ENCODE measurements around the gene EEF1A1.

Gene EEF1A1

DNA sequence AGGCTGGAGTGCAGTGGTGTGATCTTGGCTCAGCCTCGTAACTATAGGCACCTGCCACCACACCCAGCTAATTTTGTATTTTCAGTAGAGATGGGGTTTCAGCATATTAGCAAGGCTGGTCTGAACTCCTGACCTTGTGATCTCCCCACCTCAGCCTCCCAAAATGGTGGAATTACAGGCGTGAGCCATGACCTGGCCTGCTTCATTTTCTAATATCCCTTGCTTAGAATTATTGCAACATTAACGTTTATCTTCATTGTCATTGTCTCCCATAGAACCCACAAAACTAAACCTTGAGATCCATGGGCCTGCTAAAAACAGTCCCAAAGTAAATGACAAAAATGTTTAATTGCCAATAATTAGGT is 6.1 kb downstream of the EEF1A1 start:
- H3K4me1 ChIP-seq (ENCODE audit: control insufficient read depth, insufficient read depth, low read length) = no peaks in the 10 kb centered on the region
- POLR2A ChIA-PET = interaction anchor here (0.7 to 3.8 kb wide), 13 partner anchors 9 to 1883 kb away, joined by 3 to 25 read pairs (median 5); partner anchors contain the start of gene SLC17A5
- no peaks in the 10 kb centered on the region for H3K9me3 ChIP-seq (ENCODE audit: control insufficient read depth, insufficient read depth, low read depth, low read length)
- CTCF ChIA-PET = interaction anchor here (1.3 to 6.9 kb wide), 5 partner anchors 11 to 138 kb away, joined by 3 to 98 read pairs (median 8); partner anchors contain the start of gene SLC17A5
- H3K36me3 ChIP-seq (ENCODE audit: control insufficient read depth in 2 of 2, insufficient read depth in 1 of 2, low read length in 2 of 2) = peaks cover 14 to 57% of the 10 kb centered on the region in 2 experiments; a peak in 2 of 3 replicates
- no peak overlapping the region for H3K27ac ChIP-seq (ENCODE audit: extremely low read depth, low read depth, low read length)
- TF ChIP-seq, protein P1, sequence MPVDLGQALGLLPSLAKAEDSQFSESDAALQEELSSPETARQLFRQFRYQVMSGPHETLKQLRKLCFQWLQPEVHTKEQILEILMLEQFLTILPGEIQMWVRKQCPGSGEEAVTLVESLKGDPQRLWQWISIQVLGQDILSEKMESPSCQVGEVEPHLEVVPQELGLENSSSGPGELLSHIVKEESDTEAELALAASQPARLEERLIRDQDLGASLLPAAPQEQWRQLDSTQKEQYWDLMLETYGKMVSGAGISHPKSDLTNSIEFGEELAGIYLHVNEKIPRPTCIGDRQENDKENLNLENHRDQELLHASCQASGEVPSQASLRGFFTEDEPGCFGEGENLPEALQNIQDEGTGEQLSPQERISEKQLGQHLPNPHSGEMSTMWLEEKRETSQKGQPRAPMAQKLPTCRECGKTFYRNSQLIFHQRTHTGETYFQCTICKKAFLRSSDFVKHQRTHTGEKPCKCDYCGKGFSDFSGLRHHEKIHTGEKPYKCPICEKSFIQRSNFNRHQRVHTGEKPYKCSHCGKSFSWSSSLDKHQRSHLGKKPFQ (tag by site-specific recombination; IDR thresholded peaks at IDR 0.05) = 0 out of 2 replicates have a peak, but pooled peaks have one; percentile 6
- TF ChIP-seq ZNF140 (tag by site-specific recombination; IDR thresholded peaks at IDR 0.05) = no peak
- 0 out of 2 replicates have a peak, but pooled peaks have one; percentile 6 for TF ChIP-seq KLF1 (tag by site-specific recombination; IDR thresholded peaks at IDR 0.05)
- H3K4me3 ChIP-seq (ENCODE audit: low read depth, low read length) = no peak overlapping the region

DNA sequence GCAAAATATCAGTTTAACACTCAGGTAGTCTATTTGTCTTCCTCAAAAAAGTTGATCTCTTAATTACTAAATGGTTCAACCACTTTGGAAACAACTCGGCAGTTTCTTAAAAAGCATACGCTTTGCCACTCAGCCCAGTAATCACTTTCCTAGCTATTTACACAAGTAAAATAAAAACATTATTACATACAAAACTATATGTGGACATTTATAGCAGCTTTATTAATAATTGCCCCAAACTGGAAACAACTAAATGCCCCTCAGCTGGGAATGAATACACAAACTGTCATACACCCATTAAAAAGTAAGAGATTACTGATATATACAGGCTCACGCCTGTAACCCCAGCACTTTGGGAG is 7.4 kb downstream of the EEF1A1 start:
- ChIA-PET POLR2A (interaction anchor here (0.5 to 5.0 kb wide), 23 partner anchors 8 to 207 kb away, joined by 3 to 37 read pairs (median 4); partner anchors contain the start of genes EEF1A1, MTO1 and SLC17A5), CTCF (interaction anchor here (0.5 to 6.9 kb wide), 6 partner anchors 9 to 1752 kb away, joined by 3 to 98 read pairs (median 5); partner anchors contain the start of gene SLC17A5)
- Histone ChIP-seq H3K9me3 (ENCODE audit: control insufficient read depth, insufficient read depth, low read depth, low read length) (no peaks in the 10 kb centered on the region), H3K27ac (ENCODE audit: extremely low read depth, low read depth, low read length) (no peak overlapping the region), H3K4me1 (ENCODE audit: control insufficient read depth, insufficient read depth, low read length) (no peaks in the 10 kb centered on the region), H3K36me3 (ENCODE audit: control insufficient read depth in 2 of 2, insufficient read depth in 1 of 2, low read length in 2 of 2) (peaks cover 14 to 44% of the 10 kb centered on the region in 2 experiments; a peak in 2 of 3 replicates), H3K4me3 (ENCODE audit: low read depth, low read length) (no peak overlapping the region)
- TF ChIP-seq ZNF24 (tag by site-specific recombination; IDR thresholded peaks at IDR 0.05) = no peak
- TF ChIP-seq, protein P2, sequence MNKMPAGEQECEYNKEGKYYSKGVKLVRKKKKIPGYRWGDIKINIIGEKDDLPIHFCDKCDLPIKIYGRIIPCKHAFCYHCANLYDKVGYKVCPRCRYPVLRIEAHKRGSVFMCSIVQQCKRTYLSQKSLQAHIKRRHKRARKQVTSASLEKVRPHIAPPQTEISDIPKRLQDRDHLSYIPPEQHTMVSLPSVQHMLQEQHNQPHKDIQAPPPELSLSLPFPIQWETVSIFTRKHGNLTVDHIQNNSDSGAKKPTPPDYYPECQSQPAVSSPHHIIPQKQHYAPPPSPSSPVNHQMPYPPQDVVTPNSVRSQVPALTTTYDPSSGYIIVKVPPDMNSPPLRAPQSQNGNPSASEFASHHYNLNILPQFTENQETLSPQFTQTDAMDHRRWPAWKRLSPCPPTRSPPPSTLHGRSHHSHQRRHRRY (tag by site-specific recombination; IDR thresholded peaks at IDR 0.05) = no peak
- no peak for TF ChIP-seq ZNF48 (tag by site-specific recombination; IDR thresholded peaks at IDR 0.05)
- TF ChIP-seq GLI2 (tag by site-specific recombination; IDR thresholded peaks at IDR 0.05; ENCODE audit: borderline replicate concordance, low read depth) = no peak
- TF ChIP-seq YY2 (tag by site-specific recombination; IDR thresholded peaks at IDR 0.05) = no peak
- TF ChIP-seq ZNF394 (tag by site-specific recombination; IDR thresholded peaks at IDR 0.05; ENCODE audit: borderline replicate concordance) = no peak
- TF ChIP-seq, protein P3, sequence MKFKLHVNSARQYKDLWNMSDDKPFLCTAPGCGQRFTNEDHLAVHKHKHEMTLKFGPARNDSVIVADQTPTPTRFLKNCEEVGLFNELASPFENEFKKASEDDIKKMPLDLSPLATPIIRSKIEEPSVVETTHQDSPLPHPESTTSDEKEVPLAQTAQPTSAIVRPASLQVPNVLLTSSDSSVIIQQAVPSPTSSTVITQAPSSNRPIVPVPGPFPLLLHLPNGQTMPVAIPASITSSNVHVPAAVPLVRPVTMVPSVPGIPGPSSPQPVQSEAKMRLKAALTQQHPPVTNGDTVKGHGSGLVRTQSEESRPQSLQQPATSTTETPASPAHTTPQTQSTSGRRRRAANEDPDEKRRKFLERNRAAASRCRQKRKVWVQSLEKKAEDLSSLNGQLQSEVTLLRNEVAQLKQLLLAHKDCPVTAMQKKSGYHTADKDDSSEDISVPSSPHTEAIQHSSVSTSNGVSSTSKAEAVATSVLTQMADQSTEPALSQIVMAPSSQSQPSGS (tag by site-specific recombination; IDR thresholded peaks at IDR 0.05; ENCODE audit: low read depth) = no peak
- TF ChIP-seq KLF7 (tag by site-specific recombination; IDR thresholded peaks at IDR 0.05; ENCODE audit: borderline replicate concordance) = no peak
- TF ChIP-seq, protein P4, sequence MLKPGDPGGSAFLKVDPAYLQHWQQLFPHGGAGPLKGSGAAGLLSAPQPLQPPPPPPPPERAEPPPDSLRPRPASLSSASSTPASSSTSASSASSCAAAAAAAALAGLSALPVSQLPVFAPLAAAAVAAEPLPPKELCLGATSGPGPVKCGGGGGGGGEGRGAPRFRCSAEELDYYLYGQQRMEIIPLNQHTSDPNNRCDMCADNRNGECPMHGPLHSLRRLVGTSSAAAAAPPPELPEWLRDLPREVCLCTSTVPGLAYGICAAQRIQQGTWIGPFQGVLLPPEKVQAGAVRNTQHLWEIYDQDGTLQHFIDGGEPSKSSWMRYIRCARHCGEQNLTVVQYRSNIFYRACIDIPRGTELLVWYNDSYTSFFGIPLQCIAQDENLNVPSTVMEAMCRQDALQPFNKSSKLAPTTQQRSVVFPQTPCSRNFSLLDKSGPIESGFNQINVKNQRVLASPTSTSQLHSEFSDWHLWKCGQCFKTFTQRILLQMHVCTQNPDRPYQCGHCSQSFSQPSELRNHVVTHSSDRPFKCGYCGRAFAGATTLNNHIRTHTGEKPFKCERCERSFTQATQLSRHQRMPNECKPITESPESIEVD (tag by site-specific recombination; IDR thresholded peaks at IDR 0.05) = peak; percentile 73

DNA sequence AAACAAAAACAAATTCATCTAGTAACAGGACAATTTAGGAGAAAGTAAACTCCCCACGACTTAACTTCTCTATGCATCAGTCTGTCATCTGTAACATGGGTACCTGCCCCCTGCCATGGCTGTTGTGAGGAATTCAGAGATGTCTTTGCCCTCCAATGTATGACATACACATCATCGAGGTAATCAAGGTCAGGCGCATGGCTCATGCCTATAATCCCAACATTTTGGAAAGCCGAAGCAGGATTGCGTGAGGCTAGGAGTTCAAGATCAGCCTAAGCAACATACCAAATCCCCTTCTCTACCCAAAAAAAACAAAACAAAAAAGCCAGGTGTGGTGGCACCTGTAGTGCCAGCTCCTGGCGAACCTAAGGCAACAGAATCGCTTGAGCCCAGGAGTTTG is 9.0 kb downstream of the EEF1A1 start:
- H3K4me1 ChIP-seq (ENCODE audit: control insufficient read depth, insufficient read depth, low read length) = no peaks in the 10 kb centered on the region
- CTCF ChIA-PET = interaction anchor here (0.6 to 2.7 kb wide), 2 partner anchors 65 to 141 kb away, joined by 3 to 16 read pairs; partner anchors contain the start of gene SLC17A5
- peaks cover 14 to 29% of the 10 kb centered on the region in 2 experiments; a peak in 2 of 3 replicates for H3K36me3 ChIP-seq (ENCODE audit: control insufficient read depth in 2 of 2, insufficient read depth in 1 of 2, low read length in 2 of 2)
- no peak overlapping the region for H3K27ac ChIP-seq (ENCODE audit: extremely low read depth, low read depth, low read length)
- POLR2A ChIA-PET = interaction anchor here (0.7 to 5.0 kb wide), 5 partner anchors 9 to 1773 kb away, joined by 3 to 37 read pairs (median 14); partner anchors contain the start of genes EEF1A1 and SLC17A5
- H3K4me3 ChIP-seq (ENCODE audit: low read depth, low read length) = no peak overlapping the region
- no peaks in the 10 kb centered on the region for H3K9me3 ChIP-seq (ENCODE audit: control insufficient read depth, insufficient read depth, low read depth, low read length)
- TF ChIP-seq, protein P2 (tag by site-specific recombination; IDR thresholded peaks at IDR 0.05) = no peak
- TF ChIP-seq ZNF311 (tag by site-specific recombination; IDR thresholded peaks at IDR 0.05; ENCODE audit: borderline replicate concordance) (no peak), OVOL3 (tag by site-specific recombination; IDR thresholded peaks at IDR 0.05) (no peak), ZNF2 (tag by site-specific recombination; IDR thresholded peaks at IDR 0.05) (no peak), ZNF76 (tag by site-specific recombination; IDR thresholded peaks at IDR 0.05; ENCODE audit: borderline replicate concordance, low read depth) (no peak), HOXA7 (CRISPR knock-in tag; IDR thresholded peaks at IDR 0.05; ENCODE audit: borderline replicate concordance) (no peak), KLF16 (tag by site-specific recombination; IDR thresholded peaks at IDR 0.05) (no peak), ZNF423 (tag by site-specific recombination; IDR thresholded peaks at IDR 0.05) (no peak), ZNF510 (tag by site-specific recombination; IDR thresholded peaks at IDR 0.05; ENCODE audit: insufficient replicate concordance) (no peak), ZFP41 (tag by site-specific recombination; IDR thresholded peaks at IDR 0.05; ENCODE audit: borderline replicate concordance) (no peak)
- TF ChIP-seq, protein P5, sequence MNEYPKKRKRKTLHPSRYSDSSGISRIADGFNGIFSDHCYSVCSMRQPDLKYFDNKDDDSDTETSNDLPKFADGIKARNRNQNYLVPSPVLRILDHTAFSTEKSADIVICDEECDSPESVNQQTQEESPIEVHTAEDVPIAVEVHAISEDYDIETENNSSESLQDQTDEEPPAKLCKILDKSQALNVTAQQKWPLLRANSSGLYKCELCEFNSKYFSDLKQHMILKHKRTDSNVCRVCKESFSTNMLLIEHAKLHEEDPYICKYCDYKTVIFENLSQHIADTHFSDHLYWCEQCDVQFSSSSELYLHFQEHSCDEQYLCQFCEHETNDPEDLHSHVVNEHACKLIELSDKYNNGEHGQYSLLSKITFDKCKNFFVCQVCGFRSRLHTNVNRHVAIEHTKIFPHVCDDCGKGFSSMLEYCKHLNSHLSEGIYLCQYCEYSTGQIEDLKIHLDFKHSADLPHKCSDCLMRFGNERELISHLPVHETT (tag by site-specific recombination; IDR thresholded peaks at IDR 0.05) = no peak

All from HEK293 (cell line).